Measurements from ENCODE around the gene FEV. TPM values are rescaled to one million over a fixed set of nuclear protein-coding genes. Genes with fewer than 3 reads are reported as not detected.

The FEV gene
- total RNA-seq, 1 donor from 2014 or later = 0.56 TPM

DNA sequence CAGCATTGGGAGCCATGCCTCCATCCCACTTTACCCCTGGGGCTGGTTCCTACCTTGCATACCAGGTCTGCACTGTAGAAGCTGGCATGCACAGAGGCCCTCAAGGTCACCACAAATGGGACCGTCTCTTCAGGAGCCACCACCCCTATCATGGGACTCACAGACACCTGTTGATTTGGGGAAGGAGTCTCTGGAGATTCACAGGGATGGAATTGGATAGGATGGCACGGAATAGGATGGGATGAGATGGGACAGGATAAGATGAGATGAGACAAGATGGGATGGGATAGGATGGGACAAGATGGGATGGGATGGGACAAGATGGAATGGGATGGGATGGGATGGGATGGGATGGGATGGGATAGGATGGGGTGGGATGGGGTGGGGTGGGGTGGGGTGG, 24.3 kb upstream of the FEV start:
- no peak for DNase-seq (ENCODE audit: low spot score)
- H3K9me3 Mint-ChIP-seq (ENCODE audit: unreplicated experiment) = no peaks in the 10 kb centered on the region
- no peak overlapping the region for H3K27ac Mint-ChIP-seq (ENCODE audit: unreplicated experiment)
- H3K27me3 Mint-ChIP-seq (ENCODE audit: unreplicated experiment) = peaks cover 16% of the 10 kb centered on the region
- H3K36me3 Mint-ChIP-seq (ENCODE audit: low read depth, unreplicated experiment) = peaks cover 4% of the 10 kb centered on the region
- no peak overlapping the region for H3K4me3 Mint-ChIP-seq (ENCODE audit: unreplicated experiment)
- H3K4me1 Mint-ChIP-seq (ENCODE audit: unreplicated experiment) = peaks cover 3% of the 10 kb centered on the region
- TF ChIP-seq, protein P1, sequence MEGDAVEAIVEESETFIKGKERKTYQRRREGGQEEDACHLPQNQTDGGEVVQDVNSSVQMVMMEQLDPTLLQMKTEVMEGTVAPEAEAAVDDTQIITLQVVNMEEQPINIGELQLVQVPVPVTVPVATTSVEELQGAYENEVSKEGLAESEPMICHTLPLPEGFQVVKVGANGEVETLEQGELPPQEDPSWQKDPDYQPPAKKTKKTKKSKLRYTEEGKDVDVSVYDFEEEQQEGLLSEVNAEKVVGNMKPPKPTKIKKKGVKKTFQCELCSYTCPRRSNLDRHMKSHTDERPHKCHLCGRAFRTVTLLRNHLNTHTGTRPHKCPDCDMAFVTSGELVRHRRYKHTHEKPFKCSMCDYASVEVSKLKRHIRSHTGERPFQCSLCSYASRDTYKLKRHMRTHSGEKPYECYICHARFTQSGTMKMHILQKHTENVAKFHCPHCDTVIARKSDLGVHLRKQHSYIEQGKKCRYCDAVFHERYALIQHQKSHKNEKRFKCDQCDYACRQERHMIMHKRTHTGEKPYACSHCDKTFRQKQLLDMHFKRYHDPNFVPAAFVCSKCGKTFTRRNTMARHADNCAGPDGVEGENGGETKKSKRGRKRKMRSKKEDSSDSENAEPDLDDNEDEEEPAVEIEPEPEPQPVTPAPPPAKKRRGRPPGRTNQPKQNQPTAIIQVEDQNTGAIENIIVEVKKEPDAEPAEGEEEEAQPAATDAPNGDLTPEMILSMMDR (IDR thresholded peaks at IDR 0.05; ENCODE audit: unreplicated experiment) = no peak

GRCh38 chr2:219003979-219004378, 19.0 kb upstream of the FEV start:
- DNase-seq (ENCODE audit: low spot score) = no peak
- H3K27me3 Mint-ChIP-seq (ENCODE audit: unreplicated experiment) = peaks cover 26% of the 10 kb centered on the region
- H3K4me3 Mint-ChIP-seq (ENCODE audit: unreplicated experiment) = no peak overlapping the region
- TF ChIP-seq, protein P1 (IDR thresholded peaks at IDR 0.05; ENCODE audit: unreplicated experiment) = no peak
- peaks cover 4% of the 10 kb centered on the region for H3K36me3 Mint-ChIP-seq (ENCODE audit: low read depth, unreplicated experiment)
- no peak overlapping the region for H3K27ac Mint-ChIP-seq (ENCODE audit: unreplicated experiment)
- H3K4me1 Mint-ChIP-seq (ENCODE audit: unreplicated experiment) = peaks cover 7% of the 10 kb centered on the region
- no peaks in the 10 kb centered on the region for H3K9me3 Mint-ChIP-seq (ENCODE audit: unreplicated experiment)

GRCh38 chr2:219003267-219003634, 18.3 kb upstream of the FEV start:
- H3K27me3 Mint-ChIP-seq (ENCODE audit: unreplicated experiment) = peaks cover 26% of the 10 kb centered on the region
- peaks cover 4% of the 10 kb centered on the region for H3K36me3 Mint-ChIP-seq (ENCODE audit: low read depth, unreplicated experiment)
- peaks cover 7% of the 10 kb centered on the region for H3K4me1 Mint-ChIP-seq (ENCODE audit: unreplicated experiment)
- TF ChIP-seq, protein P1 (IDR thresholded peaks at IDR 0.05; ENCODE audit: unreplicated experiment) = no peak
- no peaks in the 10 kb centered on the region for H3K9me3 Mint-ChIP-seq (ENCODE audit: unreplicated experiment)
- no peak overlapping the region for H3K27ac Mint-ChIP-seq (ENCODE audit: unreplicated experiment)
- no peak overlapping the region for H3K4me3 Mint-ChIP-seq (ENCODE audit: unreplicated experiment)
- DNase-seq (ENCODE audit: low spot score) = no peak

- Mint-ChIP-seq H3K4me3 (ENCODE audit: unreplicated experiment) (no peak overlapping the region), H3K36me3 (ENCODE audit: low read depth, unreplicated experiment) (peaks cover 4% of the 10 kb centered on the region), H3K4me1 (ENCODE audit: unreplicated experiment) (peaks cover 7% of the 10 kb centered on the region), H3K27me3 (ENCODE audit: unreplicated experiment) (peaks cover 32% of the 10 kb centered on the region), H3K27ac (ENCODE audit: unreplicated experiment) (no peak overlapping the region), H3K9me3 (ENCODE audit: unreplicated experiment) (no peaks in the 10 kb centered on the region)
- TF ChIP-seq, protein P1 (IDR thresholded peaks at IDR 0.05; ENCODE audit: unreplicated experiment) = peak; percentile 56
- DNase-seq (ENCODE audit: low spot score) = peak; percentile 86
These were observed 17.6 kb upstream of the FEV start for GRCh38 chr2:219002395-219003266.

Data from endothelial cell (in vitro differentiated cells).